BLaER1 treated with 17β-estradiol and CSF1 and Interleukin-3, amounts not matched to agents 10 nM and 100 nM (cell line): ENCODE measurements around the gene TCEANC2.

Experiments
- H3K27ac ChIP-seq, 11 experiments: shearing (Covaris generic); formaldehyde crosslinking; 2 replicates each; pipeline ENCODE4 v1.8.1; 2022
- H3K27me3 ChIP-seq, 11 experiments: shearing (Covaris generic); formaldehyde crosslinking; 2 replicates each; pipeline ENCODE4 v1.8.1; 2022
- H3K36me3 ChIP-seq, 11 experiments: shearing (Covaris generic); formaldehyde crosslinking; 2 replicates each; pipeline ENCODE4 v1.8.1; 2022
- H3K4me1 ChIP-seq, 10 experiments: shearing (Covaris generic); formaldehyde crosslinking; 2 replicates each; pipeline ENCODE4 v1.8.1; 2022
- H3K4me2 ChIP-seq, 11 experiments: shearing (Covaris generic); formaldehyde crosslinking; 2 replicates each; pipeline ENCODE4 v1.8.1; 2022
- H3K4me3 ChIP-seq, 10 experiments: shearing (Covaris generic); formaldehyde crosslinking; 2 replicates each; pipeline ENCODE4 v1.8.1; 2022
- H3K9ac ChIP-seq, 11 experiments: shearing (Covaris generic); formaldehyde crosslinking; 2 replicates each; pipeline ENCODE4 v1.8.1; 2022
- H3K9me3 ChIP-seq, 11 experiments: shearing (Covaris generic); formaldehyde crosslinking; replicated peaks in 1 of 11; 2 replicates each; pipeline ENCODE4 v1.8.1; 2022
- H4K20me1 ChIP-seq, 11 experiments: shearing (Covaris generic); formaldehyde crosslinking; 2 replicates each; pipeline ENCODE4 v1.8.1; 2022
- Cebpa-rat ChIP-seq, 11 experiments: shearing (Covaris generic); IDR thresholded peaks; 2 replicates each; pipeline ENCODE4 v1.8.1; 2022

TCEANC2 gene

GRCh38 chr1:54105080-54105479 lies 51.7 kb downstream of the TCEANC2 start:
- no peak overlapping the region for H3K9ac ChIP-seq
- no peaks in the 10 kb centered on the region for H3K4me1 ChIP-seq
- no peak for TF ChIP-seq Cebpa-rat (IDR thresholded peaks at IDR 0.05)
- H3K4me2 ChIP-seq, result no peak overlapping the region
- no peak overlapping the region for H3K4me3 ChIP-seq
- no peaks in the 10 kb centered on the region for H4K20me1 ChIP-seq
- peaks cover 0 to 11% (median 0%) of the 10 kb centered on the region in 11 experiments; a peak in 4 of 22 replicates for H3K9me3 ChIP-seq
- H3K36me3 ChIP-seq, result peaks cover 0 to 25% (median 16%) of the 10 kb centered on the region in 11 experiments; a peak in 13 of 22 replicates
- H3K27me3 ChIP-seq, result no peaks in the 10 kb centered on the region
- no peak overlapping the region for H3K27ac ChIP-seq

- H3K27ac ChIP-seq, result no peak overlapping the region
- TF ChIP-seq Cebpa-rat (IDR thresholded peaks at IDR 0.05), result no peak
Measured at GRCh38 chr1:54105736-54106269, 52.4 kb downstream of the TCEANC2 start.

GRCh38 chr1:54107131-54107530 lies 53.7 kb downstream of the TCEANC2 start:
- TF ChIP-seq Cebpa-rat (IDR thresholded peaks at IDR 0.05), result no peak
- H3K27me3 ChIP-seq, result no peaks in the 10 kb centered on the region
- H4K20me1 ChIP-seq, result no peaks in the 10 kb centered on the region
- H3K9ac ChIP-seq, result no peak overlapping the region
- H3K4me2 ChIP-seq, result no peak overlapping the region
- peaks cover 0 to 16% (median 7%) of the 10 kb centered on the region in 11 experiments; a peak in 9 of 22 replicates for H3K36me3 ChIP-seq
- peaks cover 0 to 11% (median 0%) of the 10 kb centered on the region in 11 experiments; a peak in 4 of 22 replicates for H3K9me3 ChIP-seq
- no peaks in the 10 kb centered on the region for H3K4me1 ChIP-seq
- no peak overlapping the region for H3K27ac ChIP-seq
- no peak overlapping the region for H3K4me3 ChIP-seq

More at GRCh38 chr1:54105736-54106269, 52.4 kb downstream of the TCEANC2 start:
- Histone ChIP-seq H3K9me3 (peaks cover 0 to 11% (median 0%) of the 10 kb centered on the region in 11 experiments; a peak in 4 of 22 replicates), H3K4me3 (no peak overlapping the region), H4K20me1 (no peaks in the 10 kb centered on the region), H3K4me2 (no peak overlapping the region), H3K36me3 (peaks cover 0 to 25% (median 16%) of the 10 kb centered on the region in 11 experiments; a peak in 12 of 22 replicates), H3K4me1 (no peaks in the 10 kb centered on the region), H3K27me3 (no peaks in the 10 kb centered on the region), H3K9ac (no peak overlapping the region)

- Histone ChIP-seq H3K4me1 (peaks cover 0 to 5% (median 0%) of the 10 kb centered on the region in 10 experiments; a peak in 2 of 20 replicates), H4K20me1 (no peaks in the 10 kb centered on the region), H3K9me3 (peaks cover 0 to 3% (median 0%) of the 10 kb centered on the region in 11 experiments; a peak in 3 of 22 replicates), H3K27ac (no peak overlapping the region), H3K27me3 (no peaks in the 10 kb centered on the region), H3K4me3 (no peak overlapping the region), H3K9ac (no peak overlapping the region), H3K36me3 (peaks cover 0 to 8% (median 0%) of the 10 kb centered on the region in 11 experiments; a peak in 3 of 22 replicates), H3K4me2 (no peak overlapping the region)
- TF ChIP-seq Cebpa-rat (IDR thresholded peaks at IDR 0.05), result no peak
Measured at GRCh38 chr1:54108156-54108555, 54.7 kb downstream of the TCEANC2 start.

GRCh38 chr1:54109129-54110090 lies 56.0 kb downstream of the TCEANC2 start:
- no peak for TF ChIP-seq Cebpa-rat (IDR thresholded peaks at IDR 0.05)
- Histone ChIP-seq H3K27ac (no peak overlapping the region), H3K9ac (no peak overlapping the region), H3K4me1 (peaks cover 0 to 5% (median 0%) of the 10 kb centered on the region in 10 experiments; a peak in 2 of 20 replicates), H4K20me1 (no peaks in the 10 kb centered on the region; a peak in 1 of 22 replicates), H3K4me2 (no peak overlapping the region), H3K36me3 (0 out of 22 replicates have a peak, but pooled peaks cover 0 to 7% (median 0%) of the 10 kb centered on the region in 11 experiments), H3K9me3 (no peaks in the 10 kb centered on the region), H3K27me3 (no peaks in the 10 kb centered on the region), H3K4me3 (no peak overlapping the region)

- Histone ChIP-seq H3K9me3 (no peaks in the 10 kb centered on the region), H3K4me2 (no peak overlapping the region), H3K9ac (no peak overlapping the region), H3K36me3 (no peaks in the 10 kb centered on the region), H3K4me1 (peaks cover 0 to 5% (median 0%) of the 10 kb centered on the region in 10 experiments; a peak in 2 of 20 replicates), H4K20me1 (no peaks in the 10 kb centered on the region; a peak in 1 of 22 replicates), H3K27ac (no peak overlapping the region), H3K27me3 (no peaks in the 10 kb centered on the region), H3K4me3 (no peak overlapping the region)
- TF ChIP-seq Cebpa-rat (IDR thresholded peaks at IDR 0.05), result no peak
Measured at GRCh38 chr1:54110996-54111395, 57.6 kb downstream of the TCEANC2 start.

GRCh38 chr1:54111624-54112023 lies 58.2 kb downstream of the TCEANC2 start:
- H3K4me1 ChIP-seq, result peaks cover 0 to 5% (median 0%) of the 10 kb centered on the region in 10 experiments; a peak in 2 of 20 replicates
- H3K9ac ChIP-seq, result no peak overlapping the region
- no peak overlapping the region for H3K27ac ChIP-seq
- no peak for TF ChIP-seq Cebpa-rat (IDR thresholded peaks at IDR 0.05)
- no peaks in the 10 kb centered on the region for H3K36me3 ChIP-seq
- no peaks in the 10 kb centered on the region for H3K27me3 ChIP-seq
- no peak overlapping the region for H3K4me2 ChIP-seq
- no peak overlapping the region for H3K4me3 ChIP-seq
- no peaks in the 10 kb centered on the region; a peak in 1 of 22 replicates for H4K20me1 ChIP-seq
- H3K9me3 ChIP-seq, result no peaks in the 10 kb centered on the region

- Histone ChIP-seq H3K4me3 (no peak overlapping the region), H3K4me1 (peaks cover 0 to 5% (median 0%) of the 10 kb centered on the region in 10 experiments; a peak in 2 of 20 replicates), H3K27ac (no peak overlapping the region), H3K9ac (no peak overlapping the region), H4K20me1 (no peaks in the 10 kb centered on the region; a peak in 1 of 22 replicates), H3K9me3 (no peaks in the 10 kb centered on the region), H3K36me3 (no peaks in the 10 kb centered on the region), H3K4me2 (no peak overlapping the region), H3K27me3 (no peaks in the 10 kb centered on the region)
- TF ChIP-seq Cebpa-rat (IDR thresholded peaks at IDR 0.05), result no peak
Measured at GRCh38 chr1:54112027-54112426, 58.6 kb downstream of the TCEANC2 start.

- no peak overlapping the region for H3K4me3 ChIP-seq
- H3K9ac ChIP-seq, result no peak overlapping the region
- no peaks in the 10 kb centered on the region; a peak in 1 of 22 replicates for H4K20me1 ChIP-seq
- no peak overlapping the region for H3K27ac ChIP-seq
- H3K4me2 ChIP-seq, result no peak overlapping the region
- H3K27me3 ChIP-seq, result no peaks in the 10 kb centered on the region
- TF ChIP-seq Cebpa-rat (IDR thresholded peaks at IDR 0.05), result no peak
- no peaks in the 10 kb centered on the region for H3K9me3 ChIP-seq
- H3K4me1 ChIP-seq, result peaks cover 0 to 5% (median 0%) of the 10 kb centered on the region in 10 experiments; a peak in 2 of 20 replicates
- H3K36me3 ChIP-seq, result no peaks in the 10 kb centered on the region
Measured at GRCh38 chr1:54112705-54113368, 59.4 kb downstream of the TCEANC2 start.
